Measurements from ENCODE around the gene GCC2.
"Not testable (repeated sequence)": the region's sequence is repeated elsewhere in the genome, so short reads cannot be mapped to it uniquely, and the experiment has no call there.

Gene GCC2

GRCh38 chr2:108556581-108556980, 107.6 kb downstream of the GCC2 start:
- DNase-seq (ENCODE audit: extremely low read depth in 1 of 2, low read depth in 1 of 2) = not testable (repeated sequence)
